HG03097 (cell line): ENCODE measurements around the gene NAALAD2.
"Not testable (repeated sequence)": the region's sequence is repeated elsewhere in the genome, so short reads cannot be mapped to it uniquely, and the experiment has no call there.

Experiments used
- ATAC-seq: cut with Tn5 transposase; IDR thresholded peaks from one replicate; pipeline ENCODE4 v1.9.1; 2021; ENCODE audit not compliant: unreplicated experiment, low FRiP score

Gene NAALAD2

DNA sequence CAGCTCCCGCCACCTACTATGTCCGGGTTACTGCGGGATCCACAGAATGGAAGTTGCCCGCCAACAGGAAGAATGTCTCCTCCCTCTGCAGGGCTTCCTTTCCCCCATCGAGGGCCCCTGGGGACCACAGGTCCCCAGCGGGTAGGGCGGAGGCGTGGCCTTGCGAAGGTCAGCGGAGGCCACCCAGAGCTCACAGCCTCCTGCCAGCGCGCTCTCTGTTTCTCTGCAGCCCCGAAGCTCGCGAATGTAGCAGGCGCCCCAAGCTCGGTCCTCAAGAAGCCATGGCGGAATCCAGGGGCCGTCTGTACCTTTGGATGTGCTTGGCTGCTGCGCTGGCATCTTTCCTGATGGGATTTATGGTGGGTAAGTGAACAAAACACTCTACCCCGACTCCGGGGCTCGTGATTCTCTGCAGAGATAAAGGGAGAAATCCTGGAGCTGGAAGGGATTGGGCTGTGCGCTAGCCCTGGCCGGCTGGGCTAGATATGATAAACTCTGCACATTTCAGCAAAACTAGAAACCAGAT, at the start of gene NAALAD2:
NAALAD2 (plus strand) TSS at position 186 of the 526 bp plus-strand sequence; CDS start at position 282, 96 bp downstream.
- peak; percentile 97 for ATAC-seq

DNA sequence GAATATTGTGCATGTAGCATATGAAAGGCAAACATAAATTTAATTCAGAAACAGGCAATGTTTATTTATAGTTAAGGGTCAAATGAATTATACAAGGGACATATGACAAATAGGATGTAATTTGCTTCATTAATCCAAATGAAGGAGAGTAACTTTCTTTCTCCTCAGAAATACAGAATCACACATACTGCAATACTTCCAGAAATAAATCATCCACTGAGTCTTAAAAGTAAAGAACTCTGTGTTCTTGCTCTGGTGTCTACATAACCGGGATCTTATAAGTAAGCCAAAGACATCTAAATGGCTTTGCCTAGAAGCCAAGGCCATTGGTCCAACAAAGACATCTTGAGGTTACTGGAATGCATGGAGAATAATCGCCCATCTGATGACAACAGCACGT, 48.8 kb upstream of the NAALAD2 start, which contains the start of gene UBTFL1:
UBTFL1 (plus strand) TSS at position 301 of the 400 bp plus-strand sequence; CDS start at position 301, 0 bp downstream.
- ATAC-seq, result not testable (repeated sequence)

DNA sequence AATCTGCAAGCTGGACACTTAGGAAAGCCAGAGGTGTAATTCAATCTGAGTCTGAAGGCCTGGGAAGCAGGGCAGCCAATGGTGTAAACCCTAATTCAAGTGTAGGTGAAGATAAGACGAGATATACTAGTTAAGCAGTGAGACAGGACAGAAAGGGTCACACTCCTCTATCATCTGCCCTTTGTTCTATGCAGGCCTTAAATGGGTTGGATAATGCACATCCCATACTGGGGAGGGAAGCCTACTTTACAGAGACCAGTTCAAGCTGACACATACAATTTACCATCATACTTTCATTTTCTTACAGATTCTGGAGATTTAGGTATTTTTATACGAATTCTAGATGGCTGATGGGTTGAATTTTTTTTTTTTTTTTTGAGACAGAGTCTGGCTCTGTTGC, 45.7 kb upstream of the NAALAD2 start:
- not testable (repeated sequence) for ATAC-seq

DNA sequence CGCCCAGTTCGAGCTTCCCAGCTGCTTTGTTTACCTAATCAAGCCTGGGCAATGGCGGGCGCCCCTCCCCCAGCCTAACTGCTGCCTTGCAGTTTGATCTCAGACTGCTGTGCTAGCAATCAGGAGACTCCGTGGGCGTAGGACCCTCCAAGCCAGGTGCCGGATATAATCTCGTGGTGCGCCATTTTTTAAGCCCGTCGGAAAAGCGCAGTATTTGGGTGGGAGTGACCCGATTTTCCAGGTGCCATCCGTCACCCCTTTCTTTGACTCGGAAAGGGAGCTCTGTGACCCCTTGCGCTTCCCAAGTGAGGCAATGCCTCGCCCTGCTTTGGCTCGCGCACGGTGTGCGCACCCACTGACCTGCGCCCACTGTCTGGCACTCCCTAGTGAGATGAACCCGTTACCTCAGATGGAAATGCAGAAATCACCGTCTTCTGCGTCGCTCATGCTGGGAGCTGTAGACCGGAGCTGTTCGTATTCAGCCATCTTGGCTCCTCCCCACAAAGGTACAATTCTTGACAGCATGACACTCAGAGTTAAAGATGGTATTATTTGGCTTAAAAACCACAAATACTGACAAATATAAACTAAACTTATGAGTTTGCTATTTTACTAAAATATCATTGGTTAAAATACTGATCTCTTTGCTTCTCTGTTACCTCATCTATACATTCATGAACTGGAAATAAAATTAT, 39.1 kb upstream of the NAALAD2 start:
- ATAC-seq, result not testable (repeated sequence)

DNA sequence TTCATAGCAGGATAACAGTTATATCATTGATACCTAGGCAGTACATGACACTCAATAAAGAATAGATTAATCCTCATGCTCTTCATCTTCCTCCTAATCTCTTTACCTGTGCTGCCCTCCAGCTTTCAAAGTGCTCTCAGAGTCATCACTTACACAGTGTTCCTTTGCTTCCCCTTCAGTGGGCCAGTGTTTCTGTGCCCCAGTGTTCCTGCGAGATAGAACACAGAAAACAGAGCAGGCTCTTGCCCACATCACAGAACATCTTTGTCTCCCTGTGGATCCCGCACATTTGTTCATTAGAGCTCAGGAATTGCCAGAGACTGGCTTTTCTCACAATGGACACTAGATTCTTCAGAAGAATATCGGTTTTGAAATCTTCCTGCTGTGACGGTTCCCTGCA, 36.2 kb upstream of the NAALAD2 start:
- not testable (repeated sequence) for ATAC-seq

DNA sequence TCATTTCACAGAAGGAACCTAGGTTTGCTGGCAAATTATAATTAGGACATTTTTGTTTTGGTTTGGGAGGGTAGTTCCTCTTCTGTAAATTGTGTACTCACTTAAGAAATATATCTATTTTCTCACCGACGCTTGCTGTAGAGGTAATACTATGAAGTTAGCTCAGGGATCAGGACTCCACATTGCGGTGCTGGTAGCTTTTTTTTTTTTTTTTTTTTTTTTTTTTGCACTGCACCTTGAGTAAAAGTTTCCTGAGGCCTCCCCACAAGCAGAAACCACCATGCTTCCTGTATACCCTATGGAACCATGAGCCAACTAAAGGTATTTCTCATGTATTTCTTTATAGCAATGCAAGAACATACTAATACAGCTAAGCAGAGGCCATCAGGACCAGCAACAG, 34.0 kb upstream of the NAALAD2 start:
- no peak for ATAC-seq

DNA sequence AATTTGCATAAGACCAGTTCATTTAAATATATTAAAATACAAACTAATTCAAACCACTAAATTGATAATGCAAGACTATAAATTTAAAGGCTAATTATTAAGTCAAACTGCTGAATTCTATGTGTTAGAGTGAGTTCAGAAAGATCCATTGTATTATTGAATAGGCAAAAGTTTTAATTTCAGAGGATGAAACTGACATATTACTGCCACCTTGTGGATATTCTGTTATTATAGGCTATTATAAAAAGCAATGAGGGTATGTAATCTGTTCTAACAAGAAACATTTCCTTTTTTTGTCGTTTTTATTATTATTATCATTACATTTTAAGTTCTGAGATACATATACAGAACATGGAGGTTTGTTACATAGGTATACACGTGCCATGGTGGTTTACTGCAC, 20.9 kb upstream of the NAALAD2 start:
- no peak for ATAC-seq

DNA sequence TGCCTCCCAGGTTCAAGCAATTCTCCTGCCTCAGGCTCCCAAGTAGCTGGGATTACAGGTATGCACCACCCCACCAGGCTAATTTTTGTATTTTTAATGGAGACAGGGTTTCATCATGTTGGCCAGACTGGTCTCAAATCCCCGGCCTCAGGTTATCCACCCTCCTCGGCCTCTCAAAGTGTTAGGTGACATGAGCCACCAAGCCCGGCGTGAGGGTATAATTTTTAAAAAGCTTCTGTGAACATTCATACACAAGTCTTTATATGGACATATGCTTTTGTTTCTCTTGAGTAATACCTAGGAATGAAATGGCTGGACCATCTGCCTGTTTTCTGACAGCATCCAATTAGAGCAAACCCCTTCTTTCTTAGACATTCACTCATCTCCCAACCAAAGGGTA, 14.3 kb upstream of the NAALAD2 start:
- no peak for ATAC-seq

DNA sequence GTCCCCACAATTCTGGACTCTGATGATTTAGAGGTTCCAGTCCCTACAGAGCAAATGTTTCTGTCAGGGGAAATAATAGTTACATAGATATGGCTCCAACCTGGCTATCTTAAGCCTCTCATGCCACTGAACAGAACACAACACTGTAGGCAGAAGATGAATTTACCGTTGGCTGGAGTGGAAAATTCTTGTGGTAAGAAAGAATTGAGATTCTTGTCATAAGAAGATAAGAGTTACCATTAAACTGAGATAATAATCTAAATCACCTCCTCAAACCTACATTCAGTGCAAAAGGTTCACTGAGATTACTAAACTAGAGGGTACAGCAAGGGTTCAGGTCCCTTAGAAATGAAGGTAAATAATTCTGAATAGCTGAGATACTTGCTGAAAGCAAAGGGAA, 10.1 kb upstream of the NAALAD2 start:
- no peak for ATAC-seq

DNA sequence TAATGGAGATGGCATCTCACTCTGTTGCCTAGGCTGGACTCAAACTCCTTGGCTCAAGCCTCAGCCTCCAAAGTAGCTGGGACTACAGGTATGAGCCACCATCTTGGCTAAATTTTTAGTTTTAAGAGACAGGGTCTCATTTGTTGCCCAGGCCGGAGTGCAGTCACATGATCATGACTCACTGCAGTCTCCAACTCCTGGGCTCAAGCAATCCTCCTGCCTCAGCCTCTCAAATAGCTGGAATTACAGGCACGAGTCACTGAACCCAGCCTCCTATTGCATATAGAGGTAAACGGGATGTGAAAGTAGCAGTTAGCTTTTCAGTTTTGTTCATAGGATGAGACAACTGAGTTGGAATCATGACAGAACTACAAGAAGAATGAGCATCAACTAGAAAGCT, 9.5 kb upstream of the NAALAD2 start:
- no peak for ATAC-seq

DNA sequence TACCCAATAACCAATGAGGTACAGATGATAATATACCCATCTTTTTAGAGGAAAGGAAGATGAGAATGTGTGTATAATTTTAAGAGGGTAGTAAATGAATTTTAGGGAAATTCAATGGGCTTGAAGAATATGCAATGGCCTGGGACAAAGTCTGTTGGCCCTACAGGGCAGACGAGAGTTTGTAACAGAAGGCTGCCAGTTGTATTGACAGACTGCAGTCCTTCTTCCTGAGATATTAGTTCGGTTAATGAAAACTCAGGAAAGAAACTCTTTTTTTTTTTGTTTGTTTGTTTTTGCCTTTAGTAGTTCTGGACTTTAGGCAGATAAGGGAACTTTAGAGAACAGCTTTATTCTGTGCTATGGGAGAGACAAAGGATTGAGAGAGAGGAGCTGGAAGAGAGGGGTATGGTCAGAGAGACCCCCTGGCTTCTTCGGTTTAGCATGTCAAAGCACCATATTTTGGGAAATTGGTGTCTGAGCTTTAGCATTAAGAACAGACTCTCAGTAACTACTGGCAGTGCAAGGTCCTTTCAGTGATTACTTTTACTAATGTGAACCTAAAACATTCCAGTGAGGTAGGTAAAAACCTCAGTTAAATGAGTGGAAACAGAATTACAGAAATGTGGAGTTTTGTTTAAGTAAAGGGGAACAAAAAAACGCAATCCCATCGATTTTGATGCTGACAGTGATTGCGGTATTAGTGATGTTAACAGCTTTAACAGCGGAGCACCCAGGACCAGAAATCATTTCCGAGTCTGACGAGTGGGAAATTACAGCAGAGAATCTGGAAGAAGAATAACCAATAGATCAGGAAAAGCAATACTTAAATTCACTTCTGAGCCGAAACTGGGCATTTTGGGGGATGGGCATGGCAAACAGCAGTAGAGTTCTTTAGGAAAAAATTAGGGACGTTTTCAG, 644 bp upstream of the NAALAD2 start:
- no peak for ATAC-seq

DNA sequence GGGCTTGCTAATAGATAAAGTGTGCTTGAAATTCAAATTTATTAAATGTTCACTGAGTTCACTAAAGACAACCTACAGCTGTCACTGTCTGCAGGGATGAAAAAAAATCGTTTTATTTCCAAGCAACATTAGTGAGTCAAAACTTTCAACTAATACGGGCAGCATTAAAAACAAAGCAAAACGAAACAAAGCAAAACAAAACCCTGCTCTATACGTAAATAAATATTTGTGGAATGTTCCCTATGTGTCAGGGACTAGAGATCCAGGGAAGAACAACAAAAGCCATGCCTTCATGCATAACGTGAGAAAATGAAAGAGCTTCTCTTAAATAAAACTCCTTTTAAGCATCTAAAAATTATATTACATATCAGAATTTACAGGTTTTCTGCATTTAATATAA, 553 bp downstream of the NAALAD2 start:
- no peak for ATAC-seq

DNA sequence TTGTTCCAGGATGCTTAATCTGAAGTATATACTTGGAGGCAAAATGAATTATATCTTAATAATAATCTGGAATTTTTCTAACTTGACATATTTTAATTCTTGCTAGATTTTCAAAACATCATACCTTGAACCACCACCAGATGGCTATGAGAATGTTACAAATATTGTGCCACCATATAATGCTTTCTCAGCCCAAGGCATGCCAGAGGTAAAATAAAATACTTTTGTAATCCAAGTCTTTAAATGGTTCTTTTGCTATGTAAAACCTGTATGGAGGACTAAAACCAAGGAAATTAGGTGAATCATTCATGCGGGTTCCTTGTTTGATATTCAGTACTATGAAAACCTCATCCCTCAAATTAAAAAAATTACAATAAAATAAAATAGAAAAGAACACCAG, 14.4 kb downstream of the NAALAD2 start:
- no peak for ATAC-seq

DNA sequence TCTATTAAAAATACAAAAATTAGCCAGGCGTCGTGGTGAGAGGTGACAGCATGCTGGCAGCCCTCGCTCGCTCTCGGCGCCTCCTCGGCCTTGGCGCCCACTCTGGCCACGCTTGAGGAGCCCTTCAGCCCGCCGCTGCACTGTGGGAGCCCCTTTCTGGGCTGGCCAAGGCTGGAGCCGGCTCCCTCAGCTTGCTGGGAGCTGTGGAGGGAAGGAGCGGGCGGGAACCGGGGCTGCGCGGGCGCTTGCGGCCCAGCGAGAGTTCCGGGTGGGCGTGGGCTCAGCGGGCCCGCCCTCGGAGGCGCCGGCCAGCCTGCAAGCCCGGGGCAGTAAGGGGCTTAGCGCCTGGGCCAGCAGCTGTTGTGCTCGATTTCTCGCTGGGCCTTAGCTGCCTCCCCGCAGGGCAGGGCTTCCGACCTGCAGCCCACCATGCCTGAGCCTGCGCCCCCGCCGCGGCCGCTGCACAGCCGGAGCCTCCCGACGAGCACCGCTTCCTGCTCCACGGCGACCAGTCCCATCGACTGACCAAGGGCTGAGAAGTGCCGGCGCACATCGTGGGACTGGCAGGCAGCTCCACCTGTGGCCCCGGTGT, 32.6 kb downstream of the NAALAD2 start:
- not testable (repeated sequence) for ATAC-seq

DNA sequence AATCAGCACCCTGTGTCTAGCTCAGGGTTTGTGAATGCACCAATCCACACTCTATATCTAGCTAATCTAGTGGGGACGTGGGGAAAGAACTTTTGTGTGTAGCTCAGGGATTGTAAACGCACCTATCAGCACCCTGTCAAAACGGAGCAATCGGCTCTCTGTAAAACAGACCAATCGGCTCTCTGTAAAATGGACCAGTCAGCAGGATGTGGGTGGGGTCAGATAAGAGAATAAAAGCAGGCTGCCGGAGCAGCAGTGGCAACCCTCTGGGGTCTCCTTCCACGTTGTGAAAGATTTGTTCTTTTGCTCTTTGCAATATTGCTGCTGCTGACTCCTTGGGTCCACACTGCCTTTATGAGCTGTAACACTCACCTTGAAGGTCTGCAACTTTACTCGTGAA, 33.2 kb downstream of the NAALAD2 start:
- ATAC-seq, result not testable (repeated sequence)

DNA sequence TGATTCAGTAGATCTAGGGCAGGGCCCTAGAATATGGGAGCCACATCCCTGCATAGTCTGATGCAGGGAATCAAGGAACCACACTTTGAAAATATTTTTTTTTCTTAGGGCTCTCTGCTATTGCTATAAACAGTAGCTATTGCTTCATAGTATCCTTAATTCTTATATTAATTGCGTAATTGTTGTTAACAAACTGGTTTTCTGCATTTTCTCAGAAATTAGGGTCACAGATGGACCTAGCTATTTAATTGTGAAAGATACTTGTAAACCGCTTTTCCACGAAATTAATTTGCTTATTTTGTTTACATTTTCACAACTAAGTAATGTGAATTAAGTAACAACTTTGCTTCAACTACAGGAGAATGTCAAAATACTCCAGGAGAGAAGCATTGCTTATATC, 34.1 kb downstream of the NAALAD2 start:
- ATAC-seq, result no peak

DNA sequence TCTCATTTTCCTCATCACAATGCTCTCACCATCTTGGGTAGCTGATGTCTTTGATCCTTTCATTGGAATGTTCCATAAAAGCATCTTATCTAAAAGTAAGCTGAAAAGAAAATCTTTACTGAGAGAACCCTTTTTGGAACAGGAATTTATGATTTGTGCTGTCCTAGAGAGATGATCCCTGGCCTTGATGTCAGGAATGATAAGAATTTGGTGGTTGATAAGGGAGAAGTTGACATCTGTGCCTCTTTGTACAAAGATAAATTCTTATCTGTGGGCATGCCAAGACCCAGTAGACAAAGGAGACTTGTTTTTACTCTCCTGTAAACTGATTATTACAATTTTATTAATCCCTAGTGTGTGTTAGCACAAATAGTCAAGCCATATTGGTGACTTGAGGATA, 36.9 kb downstream of the NAALAD2 start:
- no peak for ATAC-seq

DNA sequence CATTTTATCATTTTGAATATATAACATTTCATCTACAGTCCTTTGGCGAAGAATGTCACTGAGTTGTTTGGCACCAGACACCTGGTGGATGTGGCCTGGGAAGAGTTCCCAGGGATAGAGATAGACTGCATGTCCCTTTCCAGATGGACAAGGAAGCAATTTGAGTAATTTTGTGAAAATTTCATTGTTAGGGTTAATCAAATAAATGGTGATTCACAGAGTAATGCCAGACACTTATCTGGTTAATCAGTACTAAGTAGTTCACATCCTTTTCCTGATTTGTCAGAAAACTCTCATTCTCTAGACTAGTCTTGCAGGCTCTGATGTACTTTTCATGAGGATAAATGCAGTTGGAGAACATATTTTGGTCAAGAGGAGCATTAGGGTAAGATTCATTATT, 41.6 kb downstream of the NAALAD2 start:
- no peak for ATAC-seq

DNA sequence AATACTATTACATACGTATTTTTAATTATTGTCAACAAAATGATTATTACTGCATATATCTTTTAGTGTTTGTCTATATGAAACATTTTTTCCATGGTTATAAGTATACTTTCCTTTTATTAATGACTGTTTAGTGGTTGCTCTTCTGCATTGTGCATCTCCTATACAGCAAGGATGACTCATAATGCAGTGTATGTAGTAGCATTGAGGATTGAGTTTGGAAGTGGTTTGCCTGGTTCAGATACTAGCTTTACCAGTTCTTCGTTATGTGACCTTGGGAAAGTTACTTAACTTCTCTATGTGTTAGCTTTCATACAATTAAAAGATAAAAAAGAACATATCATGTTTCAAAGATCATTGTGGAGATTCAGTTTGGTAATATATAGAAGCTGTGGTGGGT, 44.3 kb downstream of the NAALAD2 start:
- no peak for ATAC-seq

DNA sequence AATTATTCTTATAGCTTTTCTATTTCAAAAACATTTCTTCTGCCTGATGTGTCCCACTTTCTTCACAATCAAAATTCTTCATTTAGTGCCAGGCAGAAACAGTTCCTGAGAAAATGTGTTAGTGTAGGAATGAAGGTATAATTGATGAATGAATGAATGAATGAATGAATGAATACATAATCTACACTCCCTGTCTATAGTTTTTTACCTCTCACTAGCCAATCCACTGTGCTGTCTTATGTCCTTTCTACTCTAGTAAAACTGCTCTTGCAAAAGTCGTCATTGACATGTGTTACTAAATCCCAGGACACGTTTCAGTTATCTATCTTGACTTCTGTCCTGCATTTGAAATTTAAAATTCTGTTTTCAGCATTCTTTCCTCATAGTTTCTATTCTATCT, 45.5 kb downstream of the NAALAD2 start:
- ATAC-seq, result no peak

DNA sequence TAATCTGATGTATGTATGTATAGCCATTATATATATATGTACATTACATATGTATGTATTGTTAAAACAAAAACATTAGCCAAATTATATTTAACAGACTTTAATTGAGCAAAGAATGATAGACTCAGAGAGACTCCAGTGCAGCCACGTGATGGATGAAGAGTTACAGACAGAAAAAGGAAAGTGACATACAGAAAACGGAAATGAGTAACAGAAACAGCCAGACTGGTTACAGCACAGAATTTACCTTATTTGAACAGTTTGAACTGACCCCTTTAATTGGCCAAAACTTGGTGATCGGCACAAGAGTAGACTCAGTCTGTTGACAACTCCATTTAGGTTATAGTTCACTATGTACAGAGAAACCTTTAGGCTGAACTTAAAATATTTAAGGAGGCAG, 53.4 kb downstream of the NAALAD2 start:
- no peak for ATAC-seq
